Muscle of leg (tissue), 16 donors: Measurements from ENCODE around the gene PPP1CA. TPM values are rescaled to one million over a fixed set of nuclear protein-coding genes. Genes with fewer than 3 reads are reported as not detected.

ENCODE experiments used
- DNase-seq: peaks from one replicate; pipeline ENCODE4 v3.0.0; 2013
- H3K27ac ChIP-seq: one replicate; pipeline ENCODE4 v1.5.1; 2013; ENCODE audit warnings: mild to moderate bottlenecking, low read length, control low read depth
- H3K27me3 ChIP-seq: one replicate; pipeline ENCODE4 v1.6.1; 2013; ENCODE audit warnings: low read length; ENCODE audit not compliant: control insufficient read depth, insufficient read depth
- H3K36me3 ChIP-seq: one replicate; pipeline ENCODE4 v1.6.1; 2013; ENCODE audit warnings: low read length; ENCODE audit not compliant: control insufficient read depth, insufficient read depth
- H3K4me1 ChIP-seq: one replicate; pipeline ENCODE4 v1.6.1; 2013; ENCODE audit warnings: low read length; ENCODE audit not compliant: control insufficient read depth, insufficient read depth
- H3K4me3 ChIP-seq: one replicate; pipeline ENCODE4 v1.5.1; 2013; ENCODE audit warnings: low read length, control low read depth
- H3K9me3 ChIP-seq: replicated peaks from 2 replicates; pipeline ENCODE4 v1.6.1; 2013; ENCODE audit warnings: low read depth, low read length; ENCODE audit not compliant: control insufficient read depth
- WGBS: methylation state at CpG from one replicate; pipeline ENCODE4 v1.1.5; 2013; ENCODE audit warnings: missing lambda C conversion rate; ENCODE audit not compliant: insufficient coverage; 5-methylcytosine and 5-hydroxymethylcytosine counted together
- long read RNA-seq, 11 donors: transcript quantifications; one replicate each; lab custom pipeline, GENCODE V29; 2026
- polyA plus RNA-seq, 8 donors: library from polyadenylated mRNA; unstranded; fragments of 120-200 nt; gene quantifications; one replicate each; pipeline versions ENCODE4 v1.2.1 to v1.2.3, GENCODE V29; 2013; ENCODE audit warnings: inconsistent platforms in 1 of 8, low replicate concordance in 1 of 8; ENCODE audit not compliant: insufficient read length in 8 of 8, insufficient read depth in 1 of 8
- total RNA-seq: library from RNA; stranded (reverse); fragments of 120-200 nt; gene quantifications from one replicate; pipeline ENCODE4 v1.2.4, GENCODE V29; 2013

Gene PPP1CA
- 130 TPM for total RNA-seq
- polyA plus RNA-seq: 100 to 1,000 TPM; 127 to 150 (median 142) TPM
- long read RNA-seq, donor 1, transcript PPP1CA-203 (7 exons, 1,476 nt): major isoform, 27 of 71 reads
- long read RNA-seq, donor 1, partial matches to known transcripts: 38 of 71 reads
- long read RNA-seq, donor 1, other reads (novel, unspliced or antisense): 0 of 71 reads
- long read RNA-seq, donor 2, transcript PPP1CA-203 (7 exons, 1,476 nt): major isoform, 7 of 8 reads
- long read RNA-seq, donor 2, partial matches to known transcripts: 0 of 8 reads
- long read RNA-seq, donor 2, other reads (novel, unspliced or antisense): 0 of 8 reads
- long read RNA-seq, donor 3, transcript PPP1CA-203 (7 exons, 1,476 nt): major isoform, 75 of 117 reads
- long read RNA-seq, donor 3, transcript PPP1CA-204 (6 exons, 1,677 nt): minor isoform, 7 of 117 reads
- long read RNA-seq, donor 3, transcript PPP1CA-202 (6 exons, 1,054 nt): minor isoform, 7 of 117 reads
- long read RNA-seq, donor 3, partial matches to known transcripts: 24 of 117 reads
- long read RNA-seq, donor 3, other reads (novel, unspliced or antisense): 0 of 117 reads
- long read RNA-seq, donor 4, transcript PPP1CA-203 (7 exons, 1,476 nt): major isoform, 39 of 90 reads
- long read RNA-seq, donor 4, partial matches to known transcripts: 46 of 90 reads
- long read RNA-seq, donor 4, other reads (novel, unspliced or antisense): 0 of 90 reads
- long read RNA-seq, donor 5, transcript PPP1CA-204 (6 exons, 1,677 nt): minor isoform, 7 of 226 reads
- long read RNA-seq, donor 5, transcript PPP1CA-202 (6 exons, 1,054 nt): minor isoform, 7 of 226 reads
- long read RNA-seq, donor 5, transcript PPP1CA-203 (7 exons, 1,476 nt): major isoform, 124 of 226 reads
- long read RNA-seq, donor 5, partial matches to known transcripts: 85 of 226 reads
- long read RNA-seq, donor 5, other reads (novel, unspliced or antisense): 0 of 226 reads
- long read RNA-seq, donor 6, transcript PPP1CA-202 (6 exons, 1,054 nt): minor isoform, 5 of 217 reads
- long read RNA-seq, donor 6, transcript PPP1CA-204 (6 exons, 1,677 nt): minor isoform, 12 of 217 reads
- long read RNA-seq, donor 6, transcript PPP1CA-203 (7 exons, 1,476 nt): major isoform, 101 of 217 reads
- long read RNA-seq, donor 6, partial matches to known transcripts: 89 of 217 reads
- long read RNA-seq, donor 6, other reads (novel, unspliced or antisense): 9 of 217 reads
- long read RNA-seq, donor 7, transcript PPP1CA-203 (7 exons, 1,476 nt): major isoform, 56 of 98 reads
- long read RNA-seq, donor 7, transcript PPP1CA-204 (6 exons, 1,677 nt): minor isoform, 7 of 98 reads
- long read RNA-seq, donor 7, transcript PPP1CA-202 (6 exons, 1,054 nt): minor isoform, 7 of 98 reads
- long read RNA-seq, donor 7, partial matches to known transcripts: 27 of 98 reads
- long read RNA-seq, donor 7, other reads (novel, unspliced or antisense): 0 of 98 reads
- long read RNA-seq, donor 8, transcript PPP1CA-203 (7 exons, 1,476 nt): major isoform, 38 of 57 reads
- long read RNA-seq, donor 8, partial matches to known transcripts: 14 of 57 reads
- long read RNA-seq, donor 8, other reads (novel, unspliced or antisense): 0 of 57 reads
- long read RNA-seq, donor 9, transcript PPP1CA-203 (7 exons, 1,476 nt): major isoform, 45 of 85 reads
- long read RNA-seq, donor 9, partial matches to known transcripts: 31 of 85 reads
- long read RNA-seq, donor 9, other reads (novel, unspliced or antisense): 0 of 85 reads
- long read RNA-seq, donor 10, transcript PPP1CA-203 (7 exons, 1,476 nt): major isoform, 77 of 214 reads
- long read RNA-seq, donor 10, transcript PPP1CA-204 (6 exons, 1,677 nt): minor isoform, 7 of 214 reads
- long read RNA-seq, donor 10, partial matches to known transcripts: 117 of 214 reads
- long read RNA-seq, donor 10, other reads (novel, unspliced or antisense): 7 of 214 reads
- long read RNA-seq, donor 11, transcript PPP1CA-203 (7 exons, 1,476 nt): major isoform, 57 of 72 reads
- long read RNA-seq, donor 11, partial matches to known transcripts: 8 of 72 reads
- long read RNA-seq, donor 11, other reads (novel, unspliced or antisense): 0 of 72 reads

DNA sequence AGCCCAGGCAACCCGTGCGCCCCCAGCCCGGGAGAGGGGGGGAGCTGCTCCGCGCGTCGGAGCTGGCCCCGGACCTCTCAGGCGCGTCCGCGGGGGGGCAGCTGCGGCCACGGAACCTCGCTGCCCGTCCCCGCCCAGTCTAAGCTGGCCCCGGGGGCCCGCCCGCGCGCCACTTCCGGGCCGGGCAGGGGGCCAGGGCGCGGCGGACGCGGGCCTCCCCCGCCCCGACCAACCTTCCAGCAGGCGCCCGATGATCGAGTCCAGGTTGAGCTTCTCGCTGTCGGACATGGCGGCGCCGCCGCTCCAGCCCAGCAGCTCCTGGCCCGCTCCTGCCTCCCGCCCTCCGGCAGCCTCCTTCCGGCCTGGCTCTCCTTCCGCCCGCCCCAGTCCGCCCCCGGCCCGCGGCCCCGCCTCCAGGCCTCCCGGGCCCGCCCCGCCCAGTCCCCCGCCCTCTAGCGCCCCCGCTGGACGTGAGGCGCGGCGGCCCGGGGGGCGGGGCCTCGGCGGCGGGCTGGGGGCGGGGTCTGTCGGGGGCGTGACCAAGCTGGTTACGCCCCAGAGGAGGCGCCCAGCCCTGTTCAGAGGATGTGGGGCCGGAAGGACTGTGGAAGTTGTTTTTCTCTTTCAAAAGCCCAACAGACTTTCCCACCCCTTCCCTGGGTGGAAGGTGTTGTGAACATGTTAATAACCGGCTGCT lies at the start of gene PPP1CA:
PPP1CA (minus strand) TSS at position 364 of the 697 bp plus-strand sequence; CDS start at position 288, 76 bp downstream.
- Histone ChIP-seq H3K4me1 (peaks cover 40% of the 10 kb centered on the region), H3K9me3 (no peaks in the 10 kb centered on the region), H3K36me3 (peaks cover 37% of the 10 kb centered on the region), H3K4me3 (peak within 1 kb of the TSS; percentile 99), H3K27me3 (peaks cover 4% of the 10 kb centered on the region), H3K27ac (peak within 1 kb of the TSS; percentile 92)
- under 1% methylated on average over 44 of the region's 73 CpGs for WGBS
- peak; percentile 96 for DNase-seq

- Histone ChIP-seq H3K27me3 (peaks cover 2% of the 10 kb centered on the region), H3K36me3 (no peaks in the 10 kb centered on the region), H3K27ac (no peak overlapping the region), H3K4me1 (peaks cover 9% of the 10 kb centered on the region), H3K9me3 (no peaks in the 10 kb centered on the region), H3K4me3 (no peak overlapping the region)
- 82% methylated on average over 17 of the region's 25 CpGs for WGBS
- no peak for DNase-seq
Observed at GRCh38 chr11:67450796-67451657, 49.4 kb upstream of the PPP1CA start.

DNA sequence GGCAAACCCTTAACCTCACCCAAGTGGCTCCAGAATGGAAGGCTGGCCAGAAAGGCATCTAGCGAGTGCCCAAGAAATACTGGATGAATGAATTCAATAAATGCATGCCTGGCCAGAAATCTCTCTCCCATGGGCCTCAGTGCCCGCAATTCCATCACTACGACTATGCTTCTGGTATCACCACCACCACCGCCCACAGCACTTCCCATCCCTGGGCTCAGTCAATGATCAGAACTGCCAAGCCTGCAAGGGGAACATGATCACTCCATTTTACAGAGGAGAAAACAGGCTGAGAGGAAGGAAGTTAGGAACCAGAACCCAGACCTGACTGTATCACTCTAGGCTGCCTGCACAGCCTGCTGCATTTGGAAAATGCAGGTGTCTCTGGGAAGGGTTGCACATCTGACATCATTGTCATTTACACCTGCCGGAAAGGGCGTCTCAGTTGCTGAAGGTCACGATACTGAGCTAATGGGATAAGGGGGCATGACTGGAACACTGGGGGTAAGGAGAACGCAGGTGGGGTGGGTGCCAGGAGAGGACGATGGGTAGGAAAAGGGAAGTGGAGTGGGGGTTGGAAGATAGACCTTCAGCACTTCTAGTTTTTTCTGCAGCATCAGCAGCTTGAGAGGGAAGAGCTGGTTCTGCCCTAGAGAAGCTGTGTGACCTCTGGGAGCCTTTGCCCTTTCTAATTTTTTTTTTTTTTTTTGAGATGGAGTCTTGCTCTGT lies 47.6 kb upstream of the PPP1CA start:
- Histone ChIP-seq H3K9me3 (no peaks in the 10 kb centered on the region), H3K4me1 (peaks cover 12% of the 10 kb centered on the region), H3K4me3 (no peak overlapping the region), H3K36me3 (no peaks in the 10 kb centered on the region), H3K27ac (no peak overlapping the region), H3K27me3 (no peaks in the 10 kb centered on the region)
- WGBS: 64% methylated on average over 5 of the region's 9 CpGs
- DNase-seq: no peak

DNA sequence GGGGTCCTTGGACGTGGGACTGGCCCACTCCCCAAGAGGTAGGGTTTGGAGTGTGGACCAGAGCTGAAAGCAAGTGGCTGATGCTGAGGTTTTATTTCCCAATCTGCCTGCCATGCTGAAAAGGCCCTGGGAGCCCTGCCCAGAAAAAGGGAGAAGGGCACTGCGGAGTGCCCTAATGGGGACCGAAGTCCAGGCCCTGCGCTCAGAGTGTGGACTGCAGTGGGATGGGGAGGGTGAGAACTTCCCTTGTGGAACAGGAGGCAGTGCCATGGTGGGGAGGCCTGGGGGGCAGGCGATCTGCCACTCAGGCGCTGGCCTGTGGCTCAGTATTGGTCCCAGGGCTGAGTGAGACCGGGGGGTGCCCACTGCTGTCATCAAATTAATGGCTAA lies 46.6 kb upstream of the PPP1CA start:
- H3K4me1 ChIP-seq: peaks cover 12% of the 10 kb centered on the region

GRCh38 chr11:67445515-67445914 lies 43.9 kb upstream of the PPP1CA start:
- H3K9me3 ChIP-seq: no peaks in the 10 kb centered on the region
- no peak overlapping the region for H3K27ac ChIP-seq
- H3K36me3 ChIP-seq: peaks cover 13% of the 10 kb centered on the region
- no peak for DNase-seq
- no peak overlapping the region for H3K4me3 ChIP-seq
- H3K4me1 ChIP-seq: peaks cover 13% of the 10 kb centered on the region
- 90% methylated on average over 3 of the region's 5 CpGs for WGBS
- no peaks in the 10 kb centered on the region for H3K27me3 ChIP-seq

More for the DNA sequence above, 46.6 kb upstream of the PPP1CA start:
- DNase-seq: no peak
- Histone ChIP-seq H3K9me3 (no peaks in the 10 kb centered on the region), H3K36me3 (no peaks in the 10 kb centered on the region), H3K4me3 (no peak overlapping the region), H3K27ac (no peak overlapping the region), H3K27me3 (no peaks in the 10 kb centered on the region)
- 90% methylated on average over 7 of the region's 7 CpGs for WGBS

DNA sequence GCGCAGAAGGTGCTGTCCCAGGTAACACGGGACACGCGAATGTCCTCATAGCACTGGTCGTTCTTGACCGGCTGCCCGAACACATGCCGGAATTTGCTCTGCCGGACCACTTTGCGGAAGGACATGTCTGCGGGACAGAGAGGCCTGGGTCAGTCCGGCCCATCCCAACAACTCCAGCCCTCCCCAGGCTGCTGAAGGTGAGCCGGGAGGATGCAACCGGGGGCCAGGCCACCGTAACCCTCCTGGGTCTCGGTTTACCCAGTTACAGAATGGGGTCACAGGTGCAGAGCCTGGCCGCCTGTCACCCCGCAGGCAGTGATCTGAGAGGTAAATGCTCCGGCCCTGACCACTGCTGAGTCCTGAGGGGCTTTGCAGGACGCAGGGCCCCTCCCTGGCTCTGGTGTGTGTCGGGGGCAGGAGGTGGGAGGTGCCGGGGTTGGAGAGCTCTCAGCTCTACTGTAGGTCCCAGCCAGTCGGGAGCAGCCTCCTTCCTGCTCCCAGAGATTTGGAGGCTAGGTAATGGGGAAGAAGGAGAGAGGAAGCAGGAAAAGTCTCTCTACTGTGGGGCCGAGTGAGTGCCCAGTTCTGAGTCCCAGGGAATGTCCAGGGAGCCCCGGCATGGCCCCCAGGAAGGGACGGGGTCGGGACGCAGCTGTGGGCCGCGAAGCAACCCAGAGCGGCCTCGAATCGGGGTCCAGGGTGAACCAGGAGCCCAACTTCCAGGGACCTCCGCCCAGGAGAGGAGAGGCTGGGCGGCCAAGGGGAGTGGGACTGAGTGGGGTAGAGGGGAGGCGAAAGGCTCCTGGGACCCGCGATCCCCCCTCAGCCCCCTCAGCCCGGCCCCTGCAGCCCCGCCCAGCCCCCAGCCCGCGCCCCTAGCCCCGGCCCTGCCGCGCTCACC lies 41.1 kb upstream of the PPP1CA start:
- H3K27ac ChIP-seq: peak overlapping the region; percentile 86
- H3K4me1 ChIP-seq: peaks cover 24% of the 10 kb centered on the region
- DNase-seq: no peak
- peak overlapping the region; percentile 74 for H3K4me3 ChIP-seq
- H3K9me3 ChIP-seq: no peaks in the 10 kb centered on the region
- peaks cover 35% of the 10 kb centered on the region for H3K36me3 ChIP-seq
- WGBS: 30% methylated on average over 34 of the region's 45 CpGs
- H3K27me3 ChIP-seq: no peaks in the 10 kb centered on the region

DNA sequence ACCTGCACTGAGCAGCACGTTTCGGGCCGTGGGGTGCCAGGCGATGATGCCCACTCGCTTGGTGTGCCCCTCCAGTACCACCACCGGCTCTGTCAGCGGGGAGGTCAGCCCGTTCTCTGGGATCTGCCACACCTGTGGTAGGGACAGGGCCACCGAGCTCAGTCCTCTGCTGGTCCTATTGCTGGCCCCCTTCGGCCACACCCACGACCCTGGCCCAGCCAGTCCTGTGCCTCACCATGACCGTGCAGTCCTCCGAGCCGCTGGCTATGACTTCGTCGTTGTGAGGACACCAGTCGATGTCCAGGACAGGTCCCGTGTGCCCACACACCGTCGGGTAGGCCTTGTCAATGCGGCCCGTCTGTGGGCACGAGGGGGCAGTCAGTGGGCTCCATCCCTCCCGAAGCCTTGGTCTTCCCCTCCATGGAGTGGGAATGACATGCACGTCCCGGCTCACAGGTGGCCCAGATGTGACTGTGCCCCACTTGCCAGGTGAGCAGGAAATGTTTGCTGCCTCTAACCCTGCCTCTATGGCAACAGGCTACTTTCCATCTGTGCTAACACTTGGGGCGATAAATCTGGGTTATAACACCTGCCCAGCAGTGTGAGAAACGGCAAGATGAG lies 40.2 kb upstream of the PPP1CA start:
- Histone ChIP-seq H3K27ac (no peak overlapping the region), H3K4me1 (peaks cover 24% of the 10 kb centered on the region), H3K36me3 (peaks cover 38% of the 10 kb centered on the region), H3K9me3 (no peaks in the 10 kb centered on the region), H3K4me3 (no peak overlapping the region), H3K27me3 (no peaks in the 10 kb centered on the region)
- no peak for DNase-seq
- WGBS: 83% methylated on average over 26 of the region's 28 CpGs
